Cardiac muscle cell (in vitro differentiated cells and primary cell): Measurements from ENCODE around the gene TIGD1. TPM values are rescaled to one million over a fixed set of nuclear protein-coding genes. Genes with fewer than 3 reads are reported as not detected.
"Not testable (repeated sequence)": the region's sequence is repeated elsewhere in the genome, so short reads cannot be mapped to it uniquely, and the experiment has no call there.

Experiments used
- DNase-seq, 2 donors: peaks; one replicate each; pipeline versions ENCODE4 v3.0.0 to v3.0.0-alpha.2; 2010 to 2017; ENCODE audit warnings: low read depth in 1 of 2, low spot score in 1 of 2
- H3K27ac ChIP-seq: fragments of 200-600 bp; sonication (generic); 2 replicates; pipeline ENCODE4 v1.5.1; 2016
- H3K27me3 ChIP-seq: fragments of 200-600 bp; sonication (generic); 2 replicates; pipeline ENCODE4 v1.6.0; 2016; ENCODE audit warnings: control low read depth
- H3K36me3 ChIP-seq: fragments of 200-600 bp; sonication (generic); 2 replicates; pipeline ENCODE4 v1.5.1; 2016; ENCODE audit warnings: control low read depth
- H3K4me1 ChIP-seq: fragments of 200-600 bp; sonication (generic); 2 replicates; pipeline ENCODE4 v1.8.1; 2017; ENCODE audit warnings: low read depth, mild to moderate bottlenecking, mixed run types
- H3K4me3 ChIP-seq: fragments of 200-600 bp; sonication (generic); 2 replicates; pipeline ENCODE4 v1.5.1; 2016; ENCODE audit warnings: mild to moderate bottlenecking
- H3K9me3 ChIP-seq: fragments of 200-600 bp; sonication (generic); 2 replicates; pipeline ENCODE4 v1.5.1; 2017; ENCODE audit warnings: low read depth, mild to moderate bottlenecking, control low read depth
- polyA plus RNA-seq: library from polyadenylated mRNA; unstranded; fragments of >200 nt; fragmentation: Nextera tagmentation; extraction: Ambion mirVana; gene quantifications from 2 replicates; pipeline ENCODE4 v1.2.1, GENCODE V29; 2016
- total RNA-seq: library from RNA; depleted of rRNA; stranded (reverse); fragments of >200 nt; gene quantifications from 2 replicates; pipeline ENCODE4 v1.2.3, GENCODE V29; 2016
- TF ChIP-seq, protein P1 (sequence below): IDR thresholded peaks from 2 replicates; pipeline ENCODE4 v1.5.1; 2012; ENCODE audit warnings: low read depth, mild to moderate bottlenecking, low read length

The TIGD1 gene
- total and polyA plus RNA-seq, 2 experiments from 2014 or later: 10.6 to 12.5 TPM

DNA sequence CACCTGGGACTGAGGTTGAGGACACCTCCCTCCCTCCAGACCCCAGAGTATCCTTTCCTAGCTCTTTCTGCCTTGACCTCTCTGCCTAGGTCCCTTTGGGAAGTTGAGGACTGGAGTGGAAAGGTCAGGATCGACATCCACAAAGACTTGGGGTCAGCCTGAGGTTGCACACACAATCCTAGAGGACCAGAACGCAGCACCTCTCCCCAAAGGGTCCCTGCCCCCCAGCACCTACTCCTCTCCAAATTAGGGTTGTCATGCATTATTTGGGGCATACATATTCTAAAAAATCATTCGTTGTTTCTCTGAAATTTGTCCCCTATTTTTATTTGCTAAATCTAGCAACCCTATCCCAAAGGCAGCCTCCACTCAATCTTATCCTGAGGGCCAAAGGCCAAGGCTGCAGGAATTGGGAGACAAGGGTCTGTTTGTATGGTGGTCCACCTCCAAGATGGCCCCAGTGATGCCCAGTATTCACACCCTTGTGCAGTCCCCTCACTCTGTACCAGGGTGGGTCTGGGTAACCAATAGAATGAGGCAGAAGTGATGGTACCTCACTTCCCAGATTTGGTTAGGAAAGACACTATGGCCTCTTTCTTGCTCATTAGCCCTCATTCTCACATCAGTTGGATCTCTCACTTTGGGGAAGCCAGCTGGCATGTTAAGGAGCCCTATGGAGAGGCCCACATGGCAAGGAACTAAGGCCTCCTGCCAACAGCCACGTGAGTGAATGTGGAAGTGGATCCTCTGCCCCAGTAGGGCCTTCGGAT, 14.4 kb downstream of the TIGD1 start:
- Histone ChIP-seq H3K27me3 (no peaks in the 10 kb centered on the region), H3K27ac (no peak overlapping the region), H3K4me1 (peaks cover 10% of the 10 kb centered on the region), H3K4me3 (no peak overlapping the region), H3K9me3 (no peaks in the 10 kb centered on the region), H3K36me3 (no peaks in the 10 kb centered on the region)
- TF ChIP-seq, protein P1, sequence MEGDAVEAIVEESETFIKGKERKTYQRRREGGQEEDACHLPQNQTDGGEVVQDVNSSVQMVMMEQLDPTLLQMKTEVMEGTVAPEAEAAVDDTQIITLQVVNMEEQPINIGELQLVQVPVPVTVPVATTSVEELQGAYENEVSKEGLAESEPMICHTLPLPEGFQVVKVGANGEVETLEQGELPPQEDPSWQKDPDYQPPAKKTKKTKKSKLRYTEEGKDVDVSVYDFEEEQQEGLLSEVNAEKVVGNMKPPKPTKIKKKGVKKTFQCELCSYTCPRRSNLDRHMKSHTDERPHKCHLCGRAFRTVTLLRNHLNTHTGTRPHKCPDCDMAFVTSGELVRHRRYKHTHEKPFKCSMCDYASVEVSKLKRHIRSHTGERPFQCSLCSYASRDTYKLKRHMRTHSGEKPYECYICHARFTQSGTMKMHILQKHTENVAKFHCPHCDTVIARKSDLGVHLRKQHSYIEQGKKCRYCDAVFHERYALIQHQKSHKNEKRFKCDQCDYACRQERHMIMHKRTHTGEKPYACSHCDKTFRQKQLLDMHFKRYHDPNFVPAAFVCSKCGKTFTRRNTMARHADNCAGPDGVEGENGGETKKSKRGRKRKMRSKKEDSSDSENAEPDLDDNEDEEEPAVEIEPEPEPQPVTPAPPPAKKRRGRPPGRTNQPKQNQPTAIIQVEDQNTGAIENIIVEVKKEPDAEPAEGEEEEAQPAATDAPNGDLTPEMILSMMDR: no peak
- DNase-seq: no peak

DNA sequence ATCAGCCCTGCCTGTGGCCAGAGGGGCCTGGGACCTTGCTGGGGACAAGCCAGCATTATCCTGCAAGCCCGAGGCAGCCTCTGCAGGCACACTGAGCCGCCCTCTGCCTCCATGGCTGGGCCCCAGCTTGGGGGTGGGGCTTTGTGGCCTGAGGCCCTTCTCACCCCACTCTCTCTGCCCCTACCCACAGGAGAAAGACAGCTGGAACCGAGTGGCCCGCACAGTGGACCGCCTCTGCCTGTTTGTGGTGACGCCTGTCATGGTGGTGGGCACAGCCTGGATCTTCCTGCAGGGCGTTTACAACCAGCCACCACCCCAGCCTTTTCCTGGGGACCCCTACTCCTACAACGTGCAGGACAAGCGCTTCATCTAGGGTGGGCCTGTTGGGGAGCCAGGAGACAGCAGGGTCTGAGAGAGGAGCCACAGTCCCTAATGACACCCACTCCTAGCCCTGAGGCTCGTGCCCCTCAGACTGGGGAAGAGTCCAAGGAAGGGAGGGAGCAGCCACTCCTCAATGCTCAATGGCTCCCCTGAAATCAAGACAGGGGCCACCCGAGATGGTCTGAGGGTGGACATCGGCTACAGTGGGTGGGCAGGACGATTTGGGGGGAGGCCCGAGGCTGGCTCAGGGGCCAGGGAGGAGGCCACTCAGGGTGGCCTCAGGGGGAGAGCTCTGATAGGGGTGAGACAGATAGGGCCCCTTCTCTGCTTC, 15.3 kb downstream of the TIGD1 start:
- Histone ChIP-seq H3K4me3 (no peak overlapping the region), H3K27me3 (no peaks in the 10 kb centered on the region), H3K4me1 (peaks cover 10% of the 10 kb centered on the region), H3K9me3 (no peaks in the 10 kb centered on the region), H3K27ac (no peak overlapping the region), H3K36me3 (no peaks in the 10 kb centered on the region)
- DNase-seq: no peak
- TF ChIP-seq, protein P1: no peak

DNA sequence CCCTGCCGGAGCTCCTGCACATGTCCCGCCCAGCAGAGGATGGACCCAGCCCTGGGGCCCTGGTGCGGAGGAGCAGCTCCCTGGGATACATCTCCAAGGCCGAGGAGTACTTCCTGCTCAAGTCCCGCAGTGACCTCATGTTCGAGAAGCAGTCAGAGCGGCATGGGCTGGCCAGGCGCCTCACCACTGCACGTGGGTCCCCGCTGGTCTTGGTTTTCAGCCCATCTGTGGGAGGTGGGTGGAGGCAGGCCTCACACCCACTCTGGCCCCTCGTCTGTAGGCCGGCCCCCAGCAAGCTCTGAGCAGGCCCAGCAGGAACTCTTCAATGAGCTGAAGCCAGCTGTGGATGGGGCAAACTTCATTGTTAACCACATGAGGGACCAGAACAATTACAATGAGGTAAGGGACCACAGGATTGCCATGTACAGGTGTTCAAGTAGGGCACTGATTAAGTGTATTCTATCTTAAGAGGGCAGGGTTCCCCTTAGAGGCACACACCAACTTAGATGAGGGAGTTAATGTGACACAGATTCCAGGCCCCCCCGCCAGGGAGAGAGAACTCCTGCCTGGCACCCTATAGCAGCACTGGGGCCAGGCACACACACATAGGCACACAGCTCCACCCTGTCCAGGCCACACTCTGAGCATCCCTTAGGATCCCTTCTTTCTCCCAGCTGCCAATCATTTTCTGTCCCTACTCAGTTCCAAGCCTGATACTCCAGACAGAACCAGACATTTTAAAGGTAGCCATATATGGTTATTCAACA, 16.2 kb downstream of the TIGD1 start:
- no peak overlapping the region for H3K27ac ChIP-seq
- H3K27me3 ChIP-seq: no peaks in the 10 kb centered on the region
- H3K4me1 ChIP-seq: peaks cover under 1% of the 10 kb centered on the region
- no peaks in the 10 kb centered on the region for H3K36me3 ChIP-seq
- peak in 1 of 2 donors; percentile 59 for DNase-seq
- no peaks in the 10 kb centered on the region for H3K9me3 ChIP-seq
- TF ChIP-seq, protein P1: no peak
- H3K4me3 ChIP-seq: no peak overlapping the region

DNA sequence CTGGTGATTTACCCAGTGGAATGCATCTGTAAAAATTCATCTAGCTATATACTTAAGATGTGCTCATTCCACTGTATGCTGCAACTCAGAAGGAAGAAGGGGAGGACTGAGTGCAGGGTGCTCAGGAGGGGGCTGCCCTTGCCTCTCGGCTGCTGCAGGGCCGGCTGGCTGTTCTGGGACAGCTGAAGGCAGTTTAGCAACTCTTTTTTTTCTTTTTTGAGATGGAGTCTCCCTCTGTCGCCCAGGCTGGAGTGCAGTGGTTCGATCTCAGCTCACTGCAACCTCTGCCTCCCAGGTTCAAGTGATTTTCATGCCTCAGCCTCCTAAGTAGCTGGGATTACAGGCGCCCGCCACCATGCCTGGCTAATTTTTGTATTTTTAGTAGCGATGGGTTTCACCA, 17.5 kb downstream of the TIGD1 start:
- not testable (repeated sequence) for H3K27ac ChIP-seq, H3K4me3 ChIP-seq, H3K27me3 ChIP-seq, DNase-seq, H3K36me3 ChIP-seq, H3K9me3 ChIP-seq, H3K4me1 ChIP-seq

DNA sequence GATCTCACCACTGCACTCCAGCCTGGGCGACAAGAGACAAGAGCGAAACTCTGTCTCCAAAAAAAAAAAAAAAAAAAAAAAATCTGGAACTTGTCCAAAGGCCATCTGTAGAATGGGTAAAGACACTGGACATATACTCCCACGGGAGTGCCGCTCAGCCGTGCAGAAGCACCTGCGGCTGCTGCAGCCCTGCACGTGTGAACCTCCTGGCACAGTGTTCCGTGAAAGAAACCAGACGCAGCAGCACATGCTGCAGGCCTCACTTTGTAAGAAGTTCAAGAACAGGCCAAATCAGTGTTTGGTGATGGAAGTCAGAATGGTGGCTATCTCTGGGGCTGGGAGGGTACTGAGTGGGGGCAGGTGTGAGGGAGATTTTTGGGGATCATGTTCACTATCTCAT, 17.9 kb downstream of the TIGD1 start:
- H3K9me3 ChIP-seq: no peaks in the 10 kb centered on the region
- no peak overlapping the region for H3K27ac ChIP-seq
- TF ChIP-seq, protein P1: no peak
- H3K27me3 ChIP-seq: no peaks in the 10 kb centered on the region
- no peak overlapping the region for H3K4me3 ChIP-seq
- H3K4me1 ChIP-seq: no peaks in the 10 kb centered on the region
- H3K36me3 ChIP-seq: no peaks in the 10 kb centered on the region
- DNase-seq: peak in 1 of 2 donors; percentile 40
